NT2/D1 (cell line): ENCODE data around the gene MORN1.
A peak's percentile ranks its signal among the peaks of the same experiment; 100 is the strongest.

Source experiments
- DNase-seq: peaks from one replicate; pipeline ENCODE4 v3.0.0-alpha.2; 2011; ENCODE audit warnings: low read depth, low spot score
- H3K27me3 ChIP-seq: 2 replicates; pipeline ENCODE4 v1.6.0; 2011; ENCODE audit warnings: mild to moderate bottlenecking; ENCODE audit not compliant: insufficient read length, insufficient read depth
- H3K36me3 ChIP-seq: 2 replicates; pipeline ENCODE4 v1.6.1; 2011; ENCODE audit warnings: mild to moderate bottlenecking, low read length, mixed read lengths; ENCODE audit not compliant: insufficient read depth, insufficient read length
- H3K4me1 ChIP-seq: 2 replicates; pipeline ENCODE4 v1.5.1; 2011; ENCODE audit not compliant: insufficient read depth, insufficient read length
- H3K4me3 ChIP-seq: 2 replicates; pipeline ENCODE4 v1.5.1; 2011; ENCODE audit warnings: low read depth; ENCODE audit not compliant: insufficient read length
- H3K9ac ChIP-seq: 2 replicates; pipeline ENCODE4 v1.6.0; 2011; ENCODE audit warnings: low read depth; ENCODE audit not compliant: insufficient read length
- H3K9me3 ChIP-seq: 2 replicates; pipeline ENCODE4 v1.5.1; 2011; ENCODE audit warnings: mild to moderate bottlenecking, low read length; ENCODE audit not compliant: insufficient read depth
- SUZ12 ChIP-seq: IDR thresholded peaks from 2 replicates; pipeline ENCODE4 v1.6.1; 2011; ENCODE audit not compliant: insufficient read length, insufficient read depth; ENCODE audit errors: extremely low read depth
- YY1 ChIP-seq: IDR thresholded peaks from 2 replicates; pipeline ENCODE4 v1.6.1; 2011; ENCODE audit not compliant: insufficient read length, insufficient read depth
- ZNF274 ChIP-seq: IDR thresholded peaks from 2 replicates; pipeline ENCODE4 v1.6.1; 2011; ENCODE audit warnings: mild to moderate bottlenecking, low read depth, low read length

The MORN1 gene

GRCh38 chr1:2314273-2314802 is 77.0 kb downstream of the MORN1 start:
- no peaks in the 10 kb centered on the region for H3K36me3 ChIP-seq
- H3K27me3 ChIP-seq: no peaks in the 10 kb centered on the region
- H3K4me1 ChIP-seq: peaks cover 47% of the 10 kb centered on the region
- no peaks in the 10 kb centered on the region for H3K9me3 ChIP-seq
- TF ChIP-seq ZNF274 (no peak), SUZ12 (no peak), YY1 (no peak)
- H3K9ac ChIP-seq: peak overlapping the region; percentile 82
- peak overlapping the region; percentile 39 for H3K4me3 ChIP-seq
- peak; percentile 64 for DNase-seq

GRCh38 chr1:2313651-2314261 is 77.6 kb downstream of the MORN1 start:
- H3K4me1 ChIP-seq: peaks cover 49% of the 10 kb centered on the region
- H3K4me3 ChIP-seq: peak overlapping the region; percentile 39
- no peaks in the 10 kb centered on the region for H3K27me3 ChIP-seq
- no peak for DNase-seq
- TF ChIP-seq YY1 (no peak), SUZ12 (no peak)
- H3K9ac ChIP-seq: peak overlapping the region; percentile 82
- peaks cover 4% of the 10 kb centered on the region for H3K36me3 ChIP-seq
- H3K9me3 ChIP-seq: no peaks in the 10 kb centered on the region

GRCh38 chr1:2312515-2313301 is 78.6 kb downstream of the MORN1 start:
- peak overlapping the region; percentile 82 for H3K9ac ChIP-seq
- peaks cover 46% of the 10 kb centered on the region for H3K4me1 ChIP-seq
- H3K36me3 ChIP-seq: peaks cover 13% of the 10 kb centered on the region

GRCh38 chr1:2312160-2312514 is 79.2 kb downstream of the MORN1 start:
- no peak for DNase-seq
- Histone ChIP-seq H3K9me3 (no peaks in the 10 kb centered on the region), H3K36me3 (peaks cover 19% of the 10 kb centered on the region), H3K27me3 (no peaks in the 10 kb centered on the region), H3K4me3 (no peak overlapping the region), H3K9ac (no peak overlapping the region), H3K4me1 (peaks cover 41% of the 10 kb centered on the region)
- TF ChIP-seq YY1 (no peak), ZNF274 (no peak), SUZ12 (no peak)

More at GRCh38 chr1:2312515-2313301, 78.6 kb downstream of the MORN1 start:
- DNase-seq: no peak
- TF ChIP-seq ZNF274 (no peak), YY1 (no peak), SUZ12 (no peak)
- H3K9me3 ChIP-seq: no peaks in the 10 kb centered on the region
- no peaks in the 10 kb centered on the region for H3K27me3 ChIP-seq
- no peak overlapping the region for H3K4me3 ChIP-seq

- TF ChIP-seq YY1 (no peak), ZNF274 (no peak), SUZ12 (no peak)
- Histone ChIP-seq H3K36me3 (peaks cover 25% of the 10 kb centered on the region), H3K4me1 (peaks cover 34% of the 10 kb centered on the region), H3K9me3 (no peaks in the 10 kb centered on the region), H3K27me3 (no peaks in the 10 kb centered on the region), H3K9ac (peak overlapping the region; percentile 56), H3K4me3 (no peak overlapping the region)
- peak; percentile 55 for DNase-seq
These were observed 79.9 kb downstream of the MORN1 start for GRCh38 chr1:2311184-2312032.

- H3K4me3 ChIP-seq: no peak overlapping the region
- no peak for TF ChIP-seq ZNF274
- TF ChIP-seq SUZ12: no peak
- TF ChIP-seq YY1: no peak
- peaks cover 34% of the 10 kb centered on the region for H3K36me3 ChIP-seq
- no peaks in the 10 kb centered on the region for H3K27me3 ChIP-seq
- DNase-seq: no peak
- H3K4me1 ChIP-seq: peaks cover 31% of the 10 kb centered on the region
- peak overlapping the region; percentile 56 for H3K9ac ChIP-seq
- no peaks in the 10 kb centered on the region for H3K9me3 ChIP-seq
These were observed 80.8 kb downstream of the MORN1 start for GRCh38 chr1:2310332-2311183.
